OCI-LY3 (cell line): ENCODE data around the gene ASXL1.

Experiments
- EZH2phosphoT487 ChIP-seq: fragments of 200-600 bp; shearing (Covaris generic); IDR thresholded peaks from 2 replicates; pipeline ENCODE4 v1.6.1; 2018; ENCODE audit warnings: antibody characterized with exemption, mixed run types, low read depth
- TF ChIP-seq, protein P1 (sequence below): fragments of 200-600, 300-600 bp; sonication (generic); IDR thresholded peaks from 2 replicates; pipeline ENCODE4 v1.5.1; 2014; ENCODE audit warnings: antibody characterized with exemption, low read length, low read depth

- TF ChIP-seq, protein P1, sequence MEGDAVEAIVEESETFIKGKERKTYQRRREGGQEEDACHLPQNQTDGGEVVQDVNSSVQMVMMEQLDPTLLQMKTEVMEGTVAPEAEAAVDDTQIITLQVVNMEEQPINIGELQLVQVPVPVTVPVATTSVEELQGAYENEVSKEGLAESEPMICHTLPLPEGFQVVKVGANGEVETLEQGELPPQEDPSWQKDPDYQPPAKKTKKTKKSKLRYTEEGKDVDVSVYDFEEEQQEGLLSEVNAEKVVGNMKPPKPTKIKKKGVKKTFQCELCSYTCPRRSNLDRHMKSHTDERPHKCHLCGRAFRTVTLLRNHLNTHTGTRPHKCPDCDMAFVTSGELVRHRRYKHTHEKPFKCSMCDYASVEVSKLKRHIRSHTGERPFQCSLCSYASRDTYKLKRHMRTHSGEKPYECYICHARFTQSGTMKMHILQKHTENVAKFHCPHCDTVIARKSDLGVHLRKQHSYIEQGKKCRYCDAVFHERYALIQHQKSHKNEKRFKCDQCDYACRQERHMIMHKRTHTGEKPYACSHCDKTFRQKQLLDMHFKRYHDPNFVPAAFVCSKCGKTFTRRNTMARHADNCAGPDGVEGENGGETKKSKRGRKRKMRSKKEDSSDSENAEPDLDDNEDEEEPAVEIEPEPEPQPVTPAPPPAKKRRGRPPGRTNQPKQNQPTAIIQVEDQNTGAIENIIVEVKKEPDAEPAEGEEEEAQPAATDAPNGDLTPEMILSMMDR, result no peak
- no peak for TF ChIP-seq EZH2phosphoT487
Observed at GRCh38 chr20:32357375-32357868, 709 bp upstream of the ASXL1 start.
